Measurements from ENCODE around the gene MUC6.

MUC6 gene

DNA sequence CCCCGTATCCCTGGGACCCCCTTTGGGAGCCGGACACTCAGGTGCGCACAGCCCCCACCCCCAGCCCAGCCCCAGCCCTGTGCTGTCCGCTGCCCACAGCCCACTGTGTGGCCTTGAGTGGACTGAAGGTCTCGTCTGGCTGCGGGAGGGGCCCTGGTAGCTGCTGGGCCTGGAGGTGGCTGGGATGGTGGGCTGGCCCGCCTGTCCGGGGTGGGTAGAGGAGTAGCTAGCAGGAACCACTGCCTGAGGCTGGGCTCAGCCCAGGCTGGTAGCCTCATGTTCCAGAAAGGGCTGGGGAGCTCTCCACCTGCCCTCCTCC, 4.6 kb upstream of the MUC6 start:
- TF ChIP-seq POLR2AphosphoS5 (IDR thresholded peaks at IDR 0.05; ENCODE audit: low read depth, low read length): no peak
- TF ChIP-seq SIN3A (IDR thresholded peaks at IDR 0.05; ENCODE audit: borderline replicate concordance, insufficient read depth, low read length): no peak
- no peak for TF ChIP-seq FOXP2 (optimal IDR thresholded peaks at IDR 0.05; ENCODE audit: borderline replicate concordance, extremely low read depth, extremely low read length, insufficient read depth)

- TF ChIP-seq SIN3A (IDR thresholded peaks at IDR 0.05; ENCODE audit: borderline replicate concordance, insufficient read depth, low read length): no peak
- TF ChIP-seq POLR2AphosphoS5 (IDR thresholded peaks at IDR 0.05; ENCODE audit: low read depth, low read length): no peak
- TF ChIP-seq FOXP2 (optimal IDR thresholded peaks at IDR 0.05; ENCODE audit: borderline replicate concordance, extremely low read depth, extremely low read length, insufficient read depth): no peak
- no peak for TF ChIP-seq TAF1 (IDR thresholded peaks at IDR 0.05; ENCODE audit: borderline replicate concordance, insufficient read depth, low read length)
- TF ChIP-seq, protein P1, sequence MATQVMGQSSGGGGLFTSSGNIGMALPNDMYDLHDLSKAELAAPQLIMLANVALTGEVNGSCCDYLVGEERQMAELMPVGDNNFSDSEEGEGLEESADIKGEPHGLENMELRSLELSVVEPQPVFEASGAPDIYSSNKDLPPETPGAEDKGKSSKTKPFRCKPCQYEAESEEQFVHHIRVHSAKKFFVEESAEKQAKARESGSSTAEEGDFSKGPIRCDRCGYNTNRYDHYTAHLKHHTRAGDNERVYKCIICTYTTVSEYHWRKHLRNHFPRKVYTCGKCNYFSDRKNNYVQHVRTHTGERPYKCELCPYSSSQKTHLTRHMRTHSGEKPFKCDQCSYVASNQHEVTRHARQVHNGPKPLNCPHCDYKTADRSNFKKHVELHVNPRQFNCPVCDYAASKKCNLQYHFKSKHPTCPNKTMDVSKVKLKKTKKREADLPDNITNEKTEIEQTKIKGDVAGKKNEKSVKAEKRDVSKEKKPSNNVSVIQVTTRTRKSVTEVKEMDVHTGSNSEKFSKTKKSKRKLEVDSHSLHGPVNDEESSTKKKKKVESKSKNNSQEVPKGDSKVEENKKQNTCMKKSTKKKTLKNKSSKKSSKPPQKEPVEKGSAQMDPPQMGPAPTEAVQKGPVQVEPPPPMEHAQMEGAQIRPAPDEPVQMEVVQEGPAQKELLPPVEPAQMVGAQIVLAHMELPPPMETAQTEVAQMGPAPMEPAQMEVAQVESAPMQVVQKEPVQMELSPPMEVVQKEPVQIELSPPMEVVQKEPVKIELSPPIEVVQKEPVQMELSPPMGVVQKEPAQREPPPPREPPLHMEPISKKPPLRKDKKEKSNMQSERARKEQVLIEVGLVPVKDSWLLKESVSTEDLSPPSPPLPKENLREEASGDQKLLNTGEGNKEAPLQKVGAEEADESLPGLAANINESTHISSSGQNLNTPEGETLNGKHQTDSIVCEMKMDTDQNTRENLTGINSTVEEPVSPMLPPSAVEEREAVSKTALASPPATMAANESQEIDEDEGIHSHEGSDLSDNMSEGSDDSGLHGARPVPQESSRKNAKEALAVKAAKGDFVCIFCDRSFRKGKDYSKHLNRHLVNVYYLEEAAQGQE (IDR thresholded peaks at IDR 0.05; ENCODE audit: insufficient read depth in 1 of 2, low read depth in 2 of 2, low read length in 2 of 2): no peak
Observed at GRCh38 chr11:1040428-1041148, 4.1 kb upstream of the MUC6 start.

GRCh38 chr11:1039481-1040427, 3.2 kb upstream of the MUC6 start:
- TF ChIP-seq, protein P1 (IDR thresholded peaks at IDR 0.05; ENCODE audit: insufficient read depth in 1 of 2, low read depth in 2 of 2, low read length in 2 of 2): no peak
- TF ChIP-seq TAF1 (IDR thresholded peaks at IDR 0.05; ENCODE audit: borderline replicate concordance, insufficient read depth, low read length): no peak
- no peak for TF ChIP-seq FOXP2 (optimal IDR thresholded peaks at IDR 0.05; ENCODE audit: borderline replicate concordance, extremely low read depth, extremely low read length, insufficient read depth)
- TF ChIP-seq POLR2AphosphoS5 (IDR thresholded peaks at IDR 0.05; ENCODE audit: low read depth, low read length): no peak
- no peak for TF ChIP-seq SIN3A (IDR thresholded peaks at IDR 0.05; ENCODE audit: borderline replicate concordance, insufficient read depth, low read length)

GRCh38 chr11:1038921-1039320, 2.4 kb upstream of the MUC6 start:
- TF ChIP-seq SIN3A (IDR thresholded peaks at IDR 0.05; ENCODE audit: borderline replicate concordance, insufficient read depth, low read length): no peak
- TF ChIP-seq FOXP2 (optimal IDR thresholded peaks at IDR 0.05; ENCODE audit: borderline replicate concordance, extremely low read depth, extremely low read length, insufficient read depth): no peak
- no peak for TF ChIP-seq TAF1 (IDR thresholded peaks at IDR 0.05; ENCODE audit: borderline replicate concordance, insufficient read depth, low read length)
- no peak for TF ChIP-seq POLR2AphosphoS5 (IDR thresholded peaks at IDR 0.05; ENCODE audit: low read depth, low read length)
- TF ChIP-seq, protein P1 (IDR thresholded peaks at IDR 0.05; ENCODE audit: insufficient read depth in 1 of 2, low read depth in 2 of 2, low read length in 2 of 2): no peak

- TF ChIP-seq, protein P1 (IDR thresholded peaks at IDR 0.05; ENCODE audit: insufficient read depth in 1 of 2, low read depth in 2 of 2, low read length in 2 of 2): no peak
- TF ChIP-seq TAF1 (IDR thresholded peaks at IDR 0.05; ENCODE audit: borderline replicate concordance, insufficient read depth, low read length) (no peak), FOXP2 (optimal IDR thresholded peaks at IDR 0.05; ENCODE audit: borderline replicate concordance, extremely low read depth, extremely low read length, insufficient read depth) (no peak), SIN3A (IDR thresholded peaks at IDR 0.05; ENCODE audit: borderline replicate concordance, insufficient read depth, low read length) (no peak), POLR2AphosphoS5 (IDR thresholded peaks at IDR 0.05; ENCODE audit: low read depth, low read length) (no peak)
Observed at GRCh38 chr11:1038361-1038760, 1.8 kb upstream of the MUC6 start.

Measured in PFSK-1 (cell line).